DND-41 (cell line): ENCODE data around the gene RPL27A.

Experiments
- ATAC-seq: fragments of 200-7000 bp; cut with Tn5 transposase; 3 replicates; pipeline ENCODE4 v1.9.1; 2021; ENCODE audit warnings: low read depth; ENCODE audit not compliant: insufficient read depth
- DNase-seq: peaks from one replicate; pipeline ENCODE4 v3.0.0-alpha.2; 2020
- H2AFZ ChIP-seq: 2 replicates; pipeline ENCODE4 v1.6.0; 2012; ENCODE audit warnings: low read depth, low read length
- H3K27ac ChIP-seq: 2 replicates; pipeline ENCODE4 v1.5.1; 2012; ENCODE audit warnings: low read length, inconsistent platforms
- H3K27me3 ChIP-seq: fragments of 200-600 bp; sonication (generic); 2 replicates; pipeline ENCODE4 v1.6.0; 2012; ENCODE audit warnings: low read length, mild to moderate bottlenecking, inconsistent platforms; ENCODE audit not compliant: insufficient read depth, poor library complexity
- H3K36me3 ChIP-seq: 2 replicates; pipeline ENCODE4 v1.5.1; 2012; ENCODE audit warnings: low read length, inconsistent platforms; ENCODE audit not compliant: insufficient read depth
- H3K4me1 ChIP-seq: 2 replicates; pipeline ENCODE4 v1.5.1; 2012; ENCODE audit warnings: mild to moderate bottlenecking, low read length; ENCODE audit not compliant: insufficient read depth
- H3K4me2 ChIP-seq: 2 replicates; pipeline ENCODE4 v1.6.0; 2012; ENCODE audit warnings: mild to moderate bottlenecking, moderate library complexity, low read length, inconsistent platforms; ENCODE audit not compliant: insufficient read depth
- H3K4me3 ChIP-seq, 2 experiments: fragments of 200-600 bp in 1 of 2; shearing (Covaris generic) in 1 of 2; 2 replicates each; pipeline ENCODE4 v1.5.1; 2012 to 2016; ENCODE audit warnings: inconsistent platforms in 2 of 2, low read length in 2 of 2, mild to moderate bottlenecking in 2 of 2, low read depth in 1 of 2, moderate library complexity in 1 of 2
- H3K79me2 ChIP-seq: 2 replicates; pipeline ENCODE4 v1.6.0; 2012; ENCODE audit warnings: low read length, inconsistent platforms; ENCODE audit not compliant: insufficient read depth
- H3K9ac ChIP-seq: 2 replicates; pipeline ENCODE4 v1.6.0; 2012; ENCODE audit warnings: low read depth, mild to moderate bottlenecking, inconsistent platforms, low read length, moderate library complexity
- H3K9me3 ChIP-seq: 2 replicates; pipeline ENCODE4 v1.5.1; 2012; ENCODE audit warnings: low read length, moderate library complexity, mild to moderate bottlenecking, inconsistent platforms; ENCODE audit not compliant: insufficient read depth, severe bottlenecking
- H4K20me1 ChIP-seq: 2 replicates; pipeline ENCODE4 v1.6.0; 2012; ENCODE audit warnings: low read length; ENCODE audit not compliant: insufficient read depth
- CTCF ChIP-seq: IDR thresholded peaks from 2 replicates; pipeline ENCODE4 v1.5.1; 2012; ENCODE audit warnings: borderline replicate concordance, low read length, moderate library complexity, mild to moderate bottlenecking; ENCODE audit not compliant: poor library complexity, severe bottlenecking; ENCODE audit errors: extremely low read depth
- EZH2 ChIP-seq: IDR thresholded peaks from 3 replicates; pipeline ENCODE4 v1.6.1; 2012; ENCODE audit warnings: borderline replicate concordance, low read depth, mild to moderate bottlenecking, moderate library complexity, low read length, inconsistent platforms; ENCODE audit not compliant: severe bottlenecking

The RPL27A gene

GRCh38 chr11:8650401-8650990 lies 32.1 kb upstream of the RPL27A start:
- ATAC-seq = no peak

GRCh38 chr11:8652140-8652539 lies 30.5 kb upstream of the RPL27A start:
- Histone ChIP-seq H3K4me1 (no peaks in the 10 kb centered on the region), H3K27me3 (no peaks in the 10 kb centered on the region), H3K9me3 (no peaks in the 10 kb centered on the region), H3K9ac (no peak overlapping the region), H3K79me2 (no peaks in the 10 kb centered on the region), H3K4me3 (no peak overlapping the region), H2AFZ (no peak overlapping the region), H3K36me3 (peaks cover 12% of the 10 kb centered on the region; the same call in 1 of the 2 replicates), H4K20me1 (no peaks in the 10 kb centered on the region), H3K27ac (no peak overlapping the region), H3K4me2 (no peak overlapping the region)
- ATAC-seq (no peak), DNase-seq (no peak)
- TF ChIP-seq EZH2 (no peak), CTCF (no peak)

More at GRCh38 chr11:8650401-8650990, 32.1 kb upstream of the RPL27A start:
- Histone ChIP-seq H3K9me3 (no peaks in the 10 kb centered on the region), H3K36me3 (peaks cover 24% of the 10 kb centered on the region), H3K27ac (no peak overlapping the region), H2AFZ (no peak overlapping the region), H3K4me2 (no peak overlapping the region), H3K79me2 (no peaks in the 10 kb centered on the region), H3K4me1 (no peaks in the 10 kb centered on the region), H3K9ac (no peak overlapping the region), H3K27me3 (no peaks in the 10 kb centered on the region), H4K20me1 (no peaks in the 10 kb centered on the region), H3K4me3 (no peak overlapping the region)
- no peak for TF ChIP-seq EZH2
- no peak for TF ChIP-seq CTCF
- no peak for DNase-seq

- Histone ChIP-seq H2AFZ (no peak overlapping the region), H3K27ac (no peak overlapping the region), H3K9me3 (no peaks in the 10 kb centered on the region), H3K27me3 (no peaks in the 10 kb centered on the region), H3K4me1 (no peaks in the 10 kb centered on the region), H3K4me2 (no peak overlapping the region), H4K20me1 (no peaks in the 10 kb centered on the region), H3K9ac (no peak overlapping the region), H3K36me3 (no peaks in the 10 kb centered on the region; the same call in 1 of the 2 replicates), H3K4me3 (no peak overlapping the region), H3K79me2 (no peaks in the 10 kb centered on the region)
- TF ChIP-seq CTCF (no peak), EZH2 (no peak)
- no peak for DNase-seq
- no peak for ATAC-seq
Observed at GRCh38 chr11:8654503-8654902, 28.1 kb upstream of the RPL27A start.

- Histone ChIP-seq H4K20me1 (no peaks in the 10 kb centered on the region), H3K79me2 (no peaks in the 10 kb centered on the region), H3K27ac (no peak overlapping the region), H3K4me3 (no peak overlapping the region), H3K36me3 (no peaks in the 10 kb centered on the region), H2AFZ (no peak overlapping the region), H3K27me3 (no peaks in the 10 kb centered on the region), H3K4me2 (no peak overlapping the region), H3K9ac (no peak overlapping the region), H3K9me3 (no peaks in the 10 kb centered on the region), H3K4me1 (no peaks in the 10 kb centered on the region)
- ATAC-seq = no peak
- DNase-seq = no peak
- TF ChIP-seq CTCF (no peak), EZH2 (no peak)
Observed at GRCh38 chr11:8656291-8656690, 26.3 kb upstream of the RPL27A start.
